ENCODE results near the gene NRBF2. TPM values are rescaled to one million over a fixed set of nuclear protein-coding genes. Genes with fewer than 3 reads are reported as not detected.

NRBF2 gene
- total and polyA plus RNA-seq, 12 donors: 5.4 to 23.1 (median 13.9) TPM

DNA sequence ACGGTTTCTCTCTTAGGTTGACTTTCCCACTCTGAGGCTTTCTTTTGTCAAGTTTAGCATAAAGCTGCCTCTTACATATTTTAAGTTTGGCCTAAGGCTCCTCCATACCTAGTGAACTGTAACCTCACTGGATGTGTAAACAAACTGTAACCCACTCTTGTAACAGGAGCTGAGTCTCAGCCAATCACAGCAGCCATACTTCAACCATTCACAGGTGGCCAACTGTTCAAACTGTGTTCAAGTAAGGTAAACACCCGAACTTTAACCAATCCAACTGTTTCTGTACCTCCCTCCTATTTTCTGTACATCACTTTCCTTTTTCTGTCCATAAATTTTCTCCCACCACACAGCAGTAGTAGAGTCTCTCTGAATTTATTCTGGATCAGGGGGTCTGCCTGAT lies 7.7 kb upstream of the NRBF2 start:
- Histone ChIP-seq H3K4me3 (no peak overlapping the region), H3K9me3 (replicated peaks in 1 of 3) (no peaks in the 10 kb centered on the region), H3K27ac (no peak overlapping the region), H3K27me3 (no peaks in the 10 kb centered on the region), H3K4me1 (replicated peaks in 1 of 2) (no peaks in the 10 kb centered on the region), H3K36me3 (replicated peaks in 1 of 2) (no peaks in the 10 kb centered on the region)
- no peak for DNase-seq
- TF ChIP-seq, protein P1, sequence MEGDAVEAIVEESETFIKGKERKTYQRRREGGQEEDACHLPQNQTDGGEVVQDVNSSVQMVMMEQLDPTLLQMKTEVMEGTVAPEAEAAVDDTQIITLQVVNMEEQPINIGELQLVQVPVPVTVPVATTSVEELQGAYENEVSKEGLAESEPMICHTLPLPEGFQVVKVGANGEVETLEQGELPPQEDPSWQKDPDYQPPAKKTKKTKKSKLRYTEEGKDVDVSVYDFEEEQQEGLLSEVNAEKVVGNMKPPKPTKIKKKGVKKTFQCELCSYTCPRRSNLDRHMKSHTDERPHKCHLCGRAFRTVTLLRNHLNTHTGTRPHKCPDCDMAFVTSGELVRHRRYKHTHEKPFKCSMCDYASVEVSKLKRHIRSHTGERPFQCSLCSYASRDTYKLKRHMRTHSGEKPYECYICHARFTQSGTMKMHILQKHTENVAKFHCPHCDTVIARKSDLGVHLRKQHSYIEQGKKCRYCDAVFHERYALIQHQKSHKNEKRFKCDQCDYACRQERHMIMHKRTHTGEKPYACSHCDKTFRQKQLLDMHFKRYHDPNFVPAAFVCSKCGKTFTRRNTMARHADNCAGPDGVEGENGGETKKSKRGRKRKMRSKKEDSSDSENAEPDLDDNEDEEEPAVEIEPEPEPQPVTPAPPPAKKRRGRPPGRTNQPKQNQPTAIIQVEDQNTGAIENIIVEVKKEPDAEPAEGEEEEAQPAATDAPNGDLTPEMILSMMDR (IDR thresholded peaks at IDR 0.05): no peak
- no peak for TF ChIP-seq POLR2A (IDR thresholded peaks at IDR 0.05)
- intact Hi-C loops (cut with DNase I): no loop called here
- WGBS, 4 donors: 65 to 83% (median 74%) methylated on average over 2 of the region's 2 CpGs

DNA sequence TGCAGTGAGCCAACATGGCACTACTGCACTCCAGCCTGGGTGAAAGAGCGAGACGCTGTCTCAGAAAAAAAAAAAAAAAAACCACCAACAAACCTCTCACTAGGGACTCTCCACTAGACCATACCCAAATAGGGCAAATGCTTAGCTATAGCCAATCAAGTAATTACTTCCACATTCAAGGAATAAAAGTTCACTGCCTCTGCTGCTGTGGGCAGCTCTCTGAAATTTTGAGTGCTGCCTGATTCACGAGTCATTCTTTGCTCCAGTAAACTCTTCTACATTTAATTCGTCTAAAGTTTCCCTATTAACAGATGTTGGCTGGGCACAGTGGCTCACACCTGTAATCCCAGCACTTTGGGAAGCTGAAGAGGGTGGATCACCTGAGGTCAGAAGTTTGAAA lies 4.7 kb upstream of the NRBF2 start:
- TF ChIP-seq, protein P1 (IDR thresholded peaks at IDR 0.05): no peak
- TF ChIP-seq POLR2A (IDR thresholded peaks at IDR 0.05): no peak
- Histone ChIP-seq H3K9me3 (replicated peaks in 1 of 3) (no peaks in the 10 kb centered on the region), H3K4me1 (replicated peaks in 1 of 2) (peaks cover 0 to 4% of the 10 kb centered on the region in 2 donors), H3K36me3 (replicated peaks in 1 of 2) (no peaks in the 10 kb centered on the region), H3K4me3 (no peak overlapping the region), H3K27ac (no peak overlapping the region), H3K27me3 (no peaks in the 10 kb centered on the region)
- WGBS, 4 donors: 75 to 82% (median 78%) methylated on average over 4 of the region's 4 CpGs
- DNase-seq: no peak
- intact Hi-C loops (cut with DNase I): no loop called here

DNA sequence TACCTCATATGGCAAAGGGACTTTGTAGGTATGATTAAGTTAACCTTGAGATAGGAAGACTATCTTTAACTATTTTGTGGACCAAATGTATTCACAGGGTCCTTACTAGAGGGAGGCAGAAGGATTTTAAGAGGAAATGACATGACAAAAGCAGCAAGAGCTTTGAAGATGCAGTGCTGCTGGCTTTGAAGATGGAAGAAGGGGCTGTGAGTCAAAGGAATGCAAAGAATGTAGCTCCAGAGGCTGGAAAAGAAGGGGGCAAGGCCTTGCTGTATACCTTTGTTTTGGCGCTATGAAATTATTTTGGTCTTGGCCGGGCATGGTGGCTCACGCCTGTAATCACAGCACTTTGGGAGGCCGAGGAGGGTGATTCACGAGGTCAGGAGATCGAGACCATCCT lies 3.2 kb upstream of the NRBF2 start:
- no peak overlapping the region for H3K27ac ChIP-seq
- H3K4me3 ChIP-seq: no peak overlapping the region
- H3K27me3 ChIP-seq: no peaks in the 10 kb centered on the region
- H3K36me3 ChIP-seq (replicated peaks in 1 of 2): no peaks in the 10 kb centered on the region
- intact Hi-C loops (cut with DNase I): no loop called here
- peaks cover 7 to 14% of the 10 kb centered on the region in 2 donors for H3K4me1 ChIP-seq (replicated peaks in 1 of 2)
- WGBS, 4 donors: 78 to 88% (median 81%) methylated on average over 6 of the region's 6 CpGs
- no peaks in the 10 kb centered on the region for H3K9me3 ChIP-seq (replicated peaks in 1 of 3)
- DNase-seq: no peak
- TF ChIP-seq POLR2A (IDR thresholded peaks at IDR 0.05): no peak
- TF ChIP-seq, protein P1 (IDR thresholded peaks at IDR 0.05): no peak

DNA sequence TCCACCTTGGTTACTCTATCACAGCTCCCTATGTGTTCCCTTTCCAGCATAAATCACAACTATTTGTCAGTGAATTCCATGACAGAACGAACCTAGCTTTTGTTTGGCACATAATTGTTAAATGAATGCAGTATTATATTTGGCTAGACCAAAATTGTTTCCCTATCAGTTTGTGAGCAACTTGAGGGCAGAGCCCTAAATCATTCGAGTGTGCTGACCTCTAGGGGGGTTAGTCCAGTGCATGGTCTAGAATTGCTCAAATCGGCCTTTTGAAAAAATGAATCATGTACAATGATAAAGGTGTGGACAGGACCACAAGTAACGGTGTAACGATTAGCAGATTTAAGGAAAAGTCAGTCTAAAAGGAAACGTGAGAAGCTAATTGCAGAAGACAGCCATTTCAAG lies 475 bp upstream of the NRBF2 start:
- intact Hi-C loops (cut with DNase I): no loop called here
- no peaks in the 10 kb centered on the region for H3K27me3 ChIP-seq
- no peaks in the 10 kb centered on the region for H3K9me3 ChIP-seq (replicated peaks in 1 of 3)
- H3K36me3 ChIP-seq (replicated peaks in 1 of 2): no peaks in the 10 kb centered on the region
- H3K27ac ChIP-seq: peak overlapping the region in 3 of 5 donors; percentile 11 to 97 (median 91)
- peaks cover 7 to 19% of the 10 kb centered on the region in 2 donors for H3K4me1 ChIP-seq (replicated peaks in 1 of 2)
- peak overlapping the region in 1 of 4 donors; percentile 94 for H3K4me3 ChIP-seq
- peak in 1 of 7 donors; percentile 19 for DNase-seq
- 40 to 63% (median 46%) methylated on average over 6 of the region's 6 CpGs for WGBS, 4 donors
- TF ChIP-seq, protein P1 (IDR thresholded peaks at IDR 0.05): peak in 1 of 6 experiments; percentile 14
- no peak for TF ChIP-seq POLR2A (IDR thresholded peaks at IDR 0.05)
